ENCODE data around the gene PLOD1. TPM values are rescaled to one million over a fixed set of nuclear protein-coding genes. Genes with fewer than 3 reads are reported as not detected.
"Not testable (repeated sequence)": the region's sequence is repeated elsewhere in the genome, so short reads cannot be mapped to it uniquely, and the experiment has no call there.

The PLOD1 gene
- total and polyA plus RNA-seq, 5 donors from 2014 or later, result 2.2 to 6.6 (median 3.2) TPM

- DNase-seq, result no peak
- Histone ChIP-seq H3K27me3 (ENCODE audit: control insufficient read depth, insufficient read depth, low read length) (no peaks in the 10 kb centered on the region), H3K4me1 (ENCODE audit: control insufficient read depth, insufficient read depth, low read length, poor library complexity, severe bottlenecking) (no peaks in the 10 kb centered on the region), H3K4me3 (ENCODE audit: low read depth, low read length) (no peak overlapping the region), H3K36me3 (ENCODE audit: control insufficient read depth, insufficient read depth, low read length) (peaks cover 77% of the 10 kb centered on the region), H3K9me3 (ENCODE audit: control insufficient read depth in 2 of 2, low read length in 2 of 2) (no peaks in the 10 kb centered on the region), H3K27ac (ENCODE audit: insufficient read depth, low read length, poor library complexity, severe bottlenecking) (no peak overlapping the region)
- H3K36me3 Mint-ChIP-seq, result peaks cover 50% of the 10 kb centered on the region
- peaks cover 0 to 4% (median 0%) of the 10 kb centered on the region in 4 donors for H3K4me1 Mint-ChIP-seq
- no peaks in the 10 kb centered on the region for H3K27me3 Mint-ChIP-seq
- H3K9me3 Mint-ChIP-seq, result no peaks in the 10 kb centered on the region
- ATAC-seq (ENCODE audit: low read depth in 2 of 2), result no peak
- H3K4me3 Mint-ChIP-seq, result no peak overlapping the region
- no peak overlapping the region for H3K27ac Mint-ChIP-seq
These were observed 72.7 kb downstream of the PLOD1 start for GRCh38 chr1:12007204-12007603.

GRCh38 chr1:12008355-12008754 lies 73.8 kb downstream of the PLOD1 start:
- not testable (repeated sequence) for H3K27me3 Mint-ChIP-seq; H3K27ac Mint-ChIP-seq; H3K27me3 ChIP-seq (ENCODE audit: control insufficient read depth, insufficient read depth, low read length); ATAC-seq (ENCODE audit: low read depth in 2 of 2); DNase-seq; H3K9me3 ChIP-seq (ENCODE audit: control insufficient read depth in 2 of 2, low read length in 2 of 2); H3K4me1 Mint-ChIP-seq; H3K27ac ChIP-seq (ENCODE audit: insufficient read depth, low read length, poor library complexity, severe bottlenecking); H3K4me3 Mint-ChIP-seq; H3K4me3 ChIP-seq (ENCODE audit: low read depth, low read length); H3K9me3 Mint-ChIP-seq; H3K4me1 ChIP-seq (ENCODE audit: control insufficient read depth, insufficient read depth, low read length, poor library complexity, severe bottlenecking)
- H3K36me3 ChIP-seq (ENCODE audit: control insufficient read depth, insufficient read depth, low read length), result peaks cover 72% of the 10 kb centered on the region
- H3K36me3 Mint-ChIP-seq, result peaks cover 41% of the 10 kb centered on the region

DNA sequence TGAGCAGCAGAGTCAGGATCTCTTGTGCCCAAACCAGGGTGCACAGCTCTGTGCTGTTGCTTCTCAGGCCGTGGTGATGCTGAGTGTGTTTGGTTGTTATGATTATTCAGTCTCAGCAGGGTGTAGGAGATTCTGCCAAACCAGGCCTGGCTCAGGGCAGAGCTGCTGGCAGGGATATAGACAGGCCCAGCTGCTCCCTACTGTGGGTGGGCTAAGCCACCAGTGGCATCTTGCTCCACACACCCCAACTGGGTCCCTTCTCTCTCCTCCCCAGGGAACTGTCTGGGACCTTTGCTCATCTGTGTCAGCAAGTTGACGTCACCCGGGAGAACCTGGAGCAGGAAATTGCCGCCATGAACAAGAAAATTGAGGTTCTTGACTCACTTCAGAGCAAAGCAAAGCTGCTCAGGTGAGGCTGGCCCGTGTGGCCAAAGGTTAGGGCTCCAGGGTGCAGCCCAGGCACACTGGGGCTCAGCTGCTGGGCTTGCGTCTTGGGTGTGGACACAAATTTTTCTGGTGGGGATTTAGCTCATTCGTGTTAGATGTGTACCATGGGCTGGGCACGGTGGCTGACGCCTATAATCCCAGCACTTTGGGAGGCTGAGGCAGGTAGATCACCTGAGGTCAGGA lies 74.9 kb downstream of the PLOD1 start:
- Mint-ChIP-seq H3K27me3 (no peaks in the 10 kb centered on the region), H3K9me3 (no peaks in the 10 kb centered on the region), H3K27ac (no peak overlapping the region), H3K4me1 (peaks cover 0 to 12% (median 6%) of the 10 kb centered on the region in 4 donors), H3K4me3 (no peak overlapping the region), H3K36me3 (peaks cover 38% of the 10 kb centered on the region)
- Histone ChIP-seq H3K36me3 (ENCODE audit: control insufficient read depth, insufficient read depth, low read length) (peaks cover 63% of the 10 kb centered on the region), H3K27me3 (ENCODE audit: control insufficient read depth, insufficient read depth, low read length) (no peaks in the 10 kb centered on the region), H3K9me3 (ENCODE audit: control insufficient read depth in 2 of 2, low read length in 2 of 2) (no peaks in the 10 kb centered on the region), H3K4me1 (ENCODE audit: control insufficient read depth, insufficient read depth, low read length, poor library complexity, severe bottlenecking) (no peaks in the 10 kb centered on the region), H3K27ac (ENCODE audit: insufficient read depth, low read length, poor library complexity, severe bottlenecking) (no peak overlapping the region), H3K4me3 (ENCODE audit: low read depth, low read length) (no peak overlapping the region)
- no peak for ATAC-seq (ENCODE audit: low read depth in 2 of 2)
- DNase-seq, result no peak

GRCh38 chr1:12010746-12011570 lies 76.4 kb downstream of the PLOD1 start:
- ATAC-seq (ENCODE audit: low read depth in 2 of 2) (no peak), DNase-seq (no peak)
- Mint-ChIP-seq H3K4me1 (peaks cover 0 to 13% (median 6%) of the 10 kb centered on the region in 4 donors), H3K9me3 (no peaks in the 10 kb centered on the region), H3K4me3 (no peak overlapping the region), H3K36me3 (peaks cover 31% of the 10 kb centered on the region), H3K27me3 (no peaks in the 10 kb centered on the region), H3K27ac (no peak overlapping the region)
- Histone ChIP-seq H3K36me3 (ENCODE audit: control insufficient read depth, insufficient read depth, low read length) (peaks cover 47% of the 10 kb centered on the region), H3K4me1 (ENCODE audit: control insufficient read depth, insufficient read depth, low read length, poor library complexity, severe bottlenecking) (no peaks in the 10 kb centered on the region), H3K9me3 (ENCODE audit: control insufficient read depth in 2 of 2, low read length in 2 of 2) (no peaks in the 10 kb centered on the region), H3K4me3 (ENCODE audit: low read depth, low read length) (no peak overlapping the region), H3K27me3 (ENCODE audit: control insufficient read depth, insufficient read depth, low read length) (no peaks in the 10 kb centered on the region), H3K27ac (ENCODE audit: insufficient read depth, low read length, poor library complexity, severe bottlenecking) (no peak overlapping the region)

DNA sequence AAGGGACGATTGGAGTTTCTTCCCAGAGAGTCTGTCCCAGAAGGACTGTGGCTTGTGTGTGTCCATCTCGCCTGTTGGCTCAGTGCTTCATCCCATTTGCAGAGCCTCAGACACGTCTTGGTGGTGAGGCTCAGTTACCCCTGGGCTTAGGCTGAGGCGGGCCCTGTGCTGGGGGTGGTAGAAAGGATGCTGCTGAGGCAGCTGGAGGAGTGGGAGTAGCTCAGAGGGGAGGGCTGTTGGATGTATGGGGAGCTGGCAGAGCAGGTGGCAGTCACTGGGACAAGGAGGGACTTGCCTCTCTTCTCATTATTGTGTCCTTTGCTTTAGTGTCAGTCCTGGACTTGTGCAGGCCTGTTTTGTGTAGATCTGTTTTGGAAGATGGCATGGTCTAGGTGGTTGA lies 77.5 kb downstream of the PLOD1 start:
- Histone ChIP-seq H3K9me3 (ENCODE audit: control insufficient read depth in 2 of 2, low read length in 2 of 2) (no peaks in the 10 kb centered on the region), H3K4me1 (ENCODE audit: control insufficient read depth, insufficient read depth, low read length, poor library complexity, severe bottlenecking) (no peaks in the 10 kb centered on the region), H3K27ac (ENCODE audit: insufficient read depth, low read length, poor library complexity, severe bottlenecking) (no peak overlapping the region), H3K36me3 (ENCODE audit: control insufficient read depth, insufficient read depth, low read length) (peaks cover 37% of the 10 kb centered on the region), H3K27me3 (ENCODE audit: control insufficient read depth, insufficient read depth, low read length) (no peaks in the 10 kb centered on the region), H3K4me3 (ENCODE audit: low read depth, low read length) (no peak overlapping the region)
- H3K36me3 Mint-ChIP-seq, result peaks cover 28% of the 10 kb centered on the region
- ATAC-seq (ENCODE audit: low read depth in 2 of 2) (no peak), DNase-seq (no peak)
- H3K4me1 Mint-ChIP-seq, result peaks cover 0 to 13% (median 6%) of the 10 kb centered on the region in 4 donors
- no peaks in the 10 kb centered on the region for H3K9me3 Mint-ChIP-seq
- H3K4me3 Mint-ChIP-seq, result no peak overlapping the region
- H3K27ac Mint-ChIP-seq, result peak overlapping the region in 1 of 3 donors; percentile 13
- no peaks in the 10 kb centered on the region for H3K27me3 Mint-ChIP-seq

DNA sequence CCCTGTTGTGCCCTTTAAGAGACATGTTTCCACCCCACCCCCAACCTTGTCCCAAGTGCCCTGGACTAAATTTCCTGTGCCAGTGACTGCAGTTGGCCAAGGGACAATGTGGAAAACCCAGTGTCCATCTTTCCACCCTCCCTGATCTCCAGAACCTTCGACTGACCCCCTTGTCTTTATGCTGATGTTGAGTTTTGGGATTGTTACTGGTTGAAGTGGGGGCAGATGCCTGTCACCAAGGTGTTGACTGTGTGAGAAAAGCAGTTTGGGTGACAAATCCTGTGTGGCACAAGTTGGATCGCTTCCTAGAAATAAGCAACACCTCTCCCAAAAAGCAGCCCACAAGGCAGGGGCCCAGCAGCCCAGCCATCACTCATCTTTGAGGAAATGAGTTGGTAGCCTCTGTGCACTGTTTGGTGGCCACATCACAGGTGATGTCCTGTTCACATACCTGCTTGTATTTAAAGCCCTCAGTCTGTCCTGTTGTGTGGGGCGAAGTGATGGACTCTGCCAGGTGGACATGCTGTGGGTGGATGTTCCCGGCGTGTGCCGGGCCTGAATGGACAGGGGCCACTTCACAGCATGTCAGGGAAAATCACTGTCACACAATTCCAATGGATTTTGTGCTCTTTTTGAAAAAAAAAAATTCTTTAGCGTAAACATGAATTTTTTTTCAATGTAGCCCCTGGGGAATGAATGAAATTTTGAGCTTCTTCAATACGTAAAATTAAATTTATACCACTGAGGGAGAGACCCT lies 78.2 kb downstream of the PLOD1 start:
- no peak overlapping the region for H3K4me3 ChIP-seq (ENCODE audit: low read depth, low read length)
- no peaks in the 10 kb centered on the region for H3K27me3 Mint-ChIP-seq
- no peaks in the 10 kb centered on the region for H3K27me3 ChIP-seq (ENCODE audit: control insufficient read depth, insufficient read depth, low read length)
- peak overlapping the region in 1 of 3 donors; percentile 16 for H3K27ac Mint-ChIP-seq
- ATAC-seq (ENCODE audit: low read depth in 2 of 2), result no peak
- H3K9me3 ChIP-seq (ENCODE audit: control insufficient read depth in 2 of 2, low read length in 2 of 2), result no peaks in the 10 kb centered on the region
- H3K27ac ChIP-seq (ENCODE audit: insufficient read depth, low read length, poor library complexity, severe bottlenecking), result no peak overlapping the region
- H3K36me3 Mint-ChIP-seq, result peaks cover 22% of the 10 kb centered on the region
- no peaks in the 10 kb centered on the region for H3K4me1 ChIP-seq (ENCODE audit: control insufficient read depth, insufficient read depth, low read length, poor library complexity, severe bottlenecking)
- no peak for DNase-seq
- H3K4me3 Mint-ChIP-seq, result no peak overlapping the region
- H3K36me3 ChIP-seq (ENCODE audit: control insufficient read depth, insufficient read depth, low read length), result peaks cover 30% of the 10 kb centered on the region
- peaks cover 0 to 13% (median 6%) of the 10 kb centered on the region in 4 donors for H3K4me1 Mint-ChIP-seq
- no peaks in the 10 kb centered on the region for H3K9me3 Mint-ChIP-seq

- ATAC-seq (ENCODE audit: low read depth in 2 of 2), result no peak
- no peak overlapping the region for H3K4me3 ChIP-seq (ENCODE audit: low read depth, low read length)
- peaks cover 4 to 19% (median 8%) of the 10 kb centered on the region in 4 donors for H3K4me1 Mint-ChIP-seq
- peaks cover 4% of the 10 kb centered on the region for H3K4me1 ChIP-seq (ENCODE audit: control insufficient read depth, insufficient read depth, low read length, poor library complexity, severe bottlenecking)
- peak in 1 of 3 donors; percentile 49 for DNase-seq
- H3K36me3 ChIP-seq (ENCODE audit: control insufficient read depth, insufficient read depth, low read length), result peaks cover 28% of the 10 kb centered on the region
- peaks cover 18% of the 10 kb centered on the region for H3K36me3 Mint-ChIP-seq
- H3K9me3 Mint-ChIP-seq, result no peaks in the 10 kb centered on the region
- H3K27me3 ChIP-seq (ENCODE audit: control insufficient read depth, insufficient read depth, low read length), result no peaks in the 10 kb centered on the region
- H3K27ac ChIP-seq (ENCODE audit: insufficient read depth, low read length, poor library complexity, severe bottlenecking), result no peak overlapping the region
- H3K27me3 Mint-ChIP-seq, result no peaks in the 10 kb centered on the region
- H3K4me3 Mint-ChIP-seq, result peak overlapping the region in 1 of 4 donors; percentile 15
- no peaks in the 10 kb centered on the region for H3K9me3 ChIP-seq (ENCODE audit: control insufficient read depth in 2 of 2, low read length in 2 of 2)
- H3K27ac Mint-ChIP-seq, result peak overlapping the region in 1 of 3 donors; percentile 63
These were observed 79.8 kb downstream of the PLOD1 start for GRCh38 chr1:12014141-12014991.
